HCT116 (cell line): Measurements from ENCODE around the gene MYO3B. TPM values are rescaled to one million over a fixed set of nuclear protein-coding genes. Genes with fewer than 3 reads are reported as not detected.

Experiments
- ATAC-seq: fragments of 200-7000 bp; cut with Tn5 transposase; 2 replicates; pipeline ENCODE4 v1.9.1; 2020; ENCODE audit warnings: mild to moderate bottlenecking, moderate library complexity
- BruUV-seq: library from RNA; stranded (reverse); fragments of 400-500 nt; replicated peaks from 2 replicates; lab custom pipeline; 2021; lab: Mats Ljungman, UMichigan
- CTCF ChIA-PET: fragments of 300-600 bp; sonication (Branson Sonifier 250); formaldehyde crosslinking; loops from one replicate; lab custom pipeline; 2021; ENCODE audit warnings: antibody characterized with exemption; lab: Charles Lee
- POLR2A ChIA-PET: fragments of 300-600, 350-600 bp; sonication (Branson Sonifier 250); formaldehyde crosslinking; loops from one replicate; lab custom pipeline; 2021; ENCODE audit warnings: antibody characterized with exemption; lab: Charles Lee
- RAD21 ChIA-PET, 2 experiments: fragments of 300-600 bp; sonication (Branson Sonifier 250); formaldehyde crosslinking; loops; one replicate each; lab custom pipeline; 2023; ENCODE audit warnings: low total read pairs in 2 of 2; ENCODE audit not compliant: uncharacterized antibody in 2 of 2, unreplicated experiment in 2 of 2, low non-redundant PET in 1 of 2; lab: Charles Lee
- DNase-seq: peaks from one replicate; pipeline ENCODE4 v3.0.0-alpha.2; 2010; ENCODE audit warnings: low read depth, low spot score
- H2AFZ ChIP-seq: fragments of 200-600 bp; shearing (Covaris generic), sonication (generic); 2 replicates; pipeline ENCODE4 v1.6.1; 2017; ENCODE audit warnings: low read depth, mixed run types, mixed read lengths, antibody characterized with exemption, low read length; ENCODE audit not compliant: poor library complexity, severe bottlenecking
- H3K27ac ChIP-seq: 2 replicates; pipeline ENCODE4 v1.5.1; 2012; ENCODE audit warnings: low read depth, low read length
- H3K27me3 ChIP-seq: fragments of 200-600 bp; sonication (generic); 2 replicates; pipeline ENCODE4 v1.6.1; 2016; ENCODE audit warnings: mixed run types, low read length, mixed read lengths; ENCODE audit not compliant: insufficient read depth
- H3K36me3 ChIP-seq, 2 experiments: fragments of 200-500 bp in 1 of 2; fragments of 200-600 bp in 1 of 2; sonication (Bioruptor generic) in 1 of 2; sonication (generic) in 1 of 2; 2 replicates each; pipeline versions ENCODE4 v1.5.1 to v1.6.1; 2014 to 2016; ENCODE audit warnings: low read length in 2 of 2, inconsistent platforms in 1 of 2, mixed read lengths in 1 of 2, mixed run types in 1 of 2; ENCODE audit not compliant: insufficient read depth in 2 of 2, control insufficient read depth in 1 of 2
- H3K4me1 ChIP-seq, 2 experiments: fragments of 200-600 bp in 1 of 2; sonication (generic) in 1 of 2; 2 replicates each; pipeline versions ENCODE4 v1.5.1 to v1.6.1; 2012 to 2017; ENCODE audit warnings: low read length in 2 of 2, inconsistent platforms in 1 of 2, mild to moderate bottlenecking in 1 of 2, mixed read lengths in 1 of 2, mixed run types in 1 of 2, moderate library complexity in 1 of 2; ENCODE audit not compliant: insufficient read depth in 2 of 2, control insufficient read depth in 1 of 2
- H3K4me2 ChIP-seq: fragments of 200-600 bp; sonication (generic); 2 replicates; pipeline ENCODE4 v1.6.1; 2017; ENCODE audit warnings: mixed run types, low read length, mixed read lengths
- H3K4me3 ChIP-seq, 2 experiments: fragments of 200-600 bp in 1 of 2; sonication (generic) in 1 of 2; replicated peaks in 1 of 2; 2 replicates each; pipeline ENCODE4 v1.5.1; 2011 to 2016; ENCODE audit warnings: low read length in 2 of 2, control low read depth in 1 of 2, low read depth in 1 of 2, mild to moderate bottlenecking in 1 of 2, mixed read lengths in 1 of 2, mixed run types in 1 of 2
- H3K79me2 ChIP-seq: fragments of 200-600 bp; sonication (generic); 2 replicates; pipeline ENCODE4 v1.6.1; 2017; ENCODE audit warnings: mild to moderate bottlenecking, mixed run types, low read length, moderate library complexity, mixed read lengths; ENCODE audit not compliant: insufficient read depth
- H3K9ac ChIP-seq: fragments of 200-600 bp; sonication (generic); 2 replicates; pipeline ENCODE4 v1.6.1; 2016; ENCODE audit warnings: low read length, mixed read lengths
- H3K9me2 ChIP-seq: fragments of 200-600 bp; sonication (generic), shearing (Covaris generic); 2 replicates; pipeline ENCODE4 v1.6.1; 2017; ENCODE audit warnings: mixed run types, mild to moderate bottlenecking, moderate library complexity; ENCODE audit not compliant: insufficient read depth
- H3K9me3 ChIP-seq, 2 experiments: fragments of 200-500 bp in 1 of 2; fragments of 200-600 bp in 1 of 2; sonication (Bioruptor generic) in 1 of 2; sonication (generic) in 1 of 2; 2 replicates each; pipeline ENCODE4 v1.6.1; 2014 to 2017; ENCODE audit warnings: low read length in 2 of 2, mixed read lengths in 2 of 2, inconsistent platforms in 1 of 2, low read depth in 1 of 2, mild to moderate bottlenecking in 1 of 2, mixed run types in 1 of 2, moderate library complexity in 1 of 2; ENCODE audit not compliant: control insufficient read depth in 1 of 2, insufficient read depth in 1 of 2
- H4K20me1 ChIP-seq: fragments of 200-600 bp; sonication (generic), shearing (Covaris generic); 2 replicates; pipeline ENCODE4 v1.6.1; 2017; ENCODE audit warnings: mixed run types, mild to moderate bottlenecking, moderate library complexity; ENCODE audit not compliant: insufficient read depth
- ATF3 ChIP-seq: IDR thresholded peaks from 2 replicates; pipeline ENCODE4 v1.6.1; 2012
- CBX3 ChIP-seq: IDR thresholded peaks from 2 replicates; pipeline ENCODE4 v1.6.1; 2012; ENCODE audit warnings: low read depth
- EGR1 ChIP-seq: IDR thresholded peaks from 2 replicates; pipeline ENCODE4 v1.6.1; 2012; ENCODE audit warnings: low read depth
- ELF1 ChIP-seq: IDR thresholded peaks from 2 replicates; pipeline ENCODE4 v1.6.1; 2012; ENCODE audit warnings: low read depth, borderline replicate concordance
- FOSL1 ChIP-seq: IDR thresholded peaks from 2 replicates; pipeline ENCODE4 v1.6.1; 2012; ENCODE audit warnings: low read depth
- POLR2A ChIP-seq: IDR thresholded peaks from 2 replicates; pipeline ENCODE4 v1.7.0; 2011; ENCODE audit warnings: borderline replicate concordance; ENCODE audit not compliant: insufficient read depth, insufficient read length; ENCODE audit errors: extremely low read depth
- POLR2AphosphoS5 ChIP-seq: IDR thresholded peaks from 2 replicates; pipeline ENCODE4 v1.6.1; 2011; ENCODE audit warnings: mild to moderate bottlenecking, low read depth, low read length, moderate library complexity
- RAD21 ChIP-seq: IDR thresholded peaks from 2 replicates; pipeline ENCODE4 v1.6.1; 2012; ENCODE audit warnings: low read depth, mild to moderate bottlenecking
- SIN3A ChIP-seq: IDR thresholded peaks from 2 replicates; pipeline ENCODE4 v1.6.1; 2012; ENCODE audit warnings: low read depth
- TCF7L2 ChIP-seq: IDR thresholded peaks from 2 replicates; pipeline ENCODE4 v1.7.0; 2011; ENCODE audit warnings: borderline replicate concordance, inconsistent platforms; ENCODE audit not compliant: insufficient read depth, insufficient read length; ENCODE audit errors: extremely low read depth
- YY1 ChIP-seq: IDR thresholded peaks from 2 replicates; pipeline ENCODE4 v1.6.1; 2011; ENCODE audit warnings: low read length, low read depth, moderate library complexity, mild to moderate bottlenecking; ENCODE audit not compliant: insufficient replicate concordance; ENCODE audit errors: extremely low read depth
- ZFX ChIP-seq: fragments of 450-650 bp; IDR thresholded peaks from 2 replicates; pipeline ENCODE4 v1.6.1; 2017
- ZNF274 ChIP-seq: fragments of 200-500 bp; sonication (Bioruptor generic); IDR thresholded peaks from 2 replicates; pipeline ENCODE4 v1.6.1; 2014; ENCODE audit warnings: mild to moderate bottlenecking, low read depth, low read length, inconsistent platforms
- intact Hi-C: fragments of 100-400 bp; cut with micrococcal nuclease; formaldehyde crosslinking; loops from 2 replicates; pipeline ENCODE4 v1.10.0; 2022
- total RNA-seq: library from RNA; stranded (reverse); gene quantifications from one replicate; pipeline ENCODE4 v1.2.1, GENCODE V29; 2021; ENCODE audit not compliant: unreplicated experiment
- TF ChIP-seq, protein P1 (sequence below): IDR thresholded peaks from 2 replicates; pipeline ENCODE4 v1.6.1; 2012; ENCODE audit warnings: low read depth
- TF ChIP-seq, protein P2 (sequence below): IDR thresholded peaks from 2 replicates; pipeline ENCODE4 v1.6.1; 2012

MYO3B gene
- total RNA-seq, 1 experiment from 2014 or later = not detected

- intact Hi-C loops = no loop called here
- BruUV-seq = no TSS peak
- H2AFZ ChIP-seq = no peak overlapping the region
- H3K9ac ChIP-seq = no peak overlapping the region
- no peaks in the 10 kb centered on the region for H3K4me1 ChIP-seq
- H3K36me3 ChIP-seq = no peaks in the 10 kb centered on the region
- H3K9me2 ChIP-seq = no peaks in the 10 kb centered on the region
- no peak overlapping the region for H3K27ac ChIP-seq
- H3K4me2 ChIP-seq = no peak overlapping the region
- H3K79me2 ChIP-seq = no peaks in the 10 kb centered on the region
- ChIA-PET POLR2A (no interaction called here), CTCF (no interaction called here), RAD21 (no interaction called here)
- no peak overlapping the region for H3K4me3 ChIP-seq
- no peak for ATAC-seq
- no peaks in the 10 kb centered on the region for H3K27me3 ChIP-seq
- DNase-seq = no peak
- no peaks in the 10 kb centered on the region for H3K9me3 ChIP-seq
- TF ChIP-seq RAD21 = no peak
- TF ChIP-seq ZFX = no peak
- TF ChIP-seq ZNF274 = no peak
- TF ChIP-seq ELF1 = no peak
- no peak for TF ChIP-seq POLR2AphosphoS5
- no peak for TF ChIP-seq TCF7L2
- TF ChIP-seq, protein P1, sequence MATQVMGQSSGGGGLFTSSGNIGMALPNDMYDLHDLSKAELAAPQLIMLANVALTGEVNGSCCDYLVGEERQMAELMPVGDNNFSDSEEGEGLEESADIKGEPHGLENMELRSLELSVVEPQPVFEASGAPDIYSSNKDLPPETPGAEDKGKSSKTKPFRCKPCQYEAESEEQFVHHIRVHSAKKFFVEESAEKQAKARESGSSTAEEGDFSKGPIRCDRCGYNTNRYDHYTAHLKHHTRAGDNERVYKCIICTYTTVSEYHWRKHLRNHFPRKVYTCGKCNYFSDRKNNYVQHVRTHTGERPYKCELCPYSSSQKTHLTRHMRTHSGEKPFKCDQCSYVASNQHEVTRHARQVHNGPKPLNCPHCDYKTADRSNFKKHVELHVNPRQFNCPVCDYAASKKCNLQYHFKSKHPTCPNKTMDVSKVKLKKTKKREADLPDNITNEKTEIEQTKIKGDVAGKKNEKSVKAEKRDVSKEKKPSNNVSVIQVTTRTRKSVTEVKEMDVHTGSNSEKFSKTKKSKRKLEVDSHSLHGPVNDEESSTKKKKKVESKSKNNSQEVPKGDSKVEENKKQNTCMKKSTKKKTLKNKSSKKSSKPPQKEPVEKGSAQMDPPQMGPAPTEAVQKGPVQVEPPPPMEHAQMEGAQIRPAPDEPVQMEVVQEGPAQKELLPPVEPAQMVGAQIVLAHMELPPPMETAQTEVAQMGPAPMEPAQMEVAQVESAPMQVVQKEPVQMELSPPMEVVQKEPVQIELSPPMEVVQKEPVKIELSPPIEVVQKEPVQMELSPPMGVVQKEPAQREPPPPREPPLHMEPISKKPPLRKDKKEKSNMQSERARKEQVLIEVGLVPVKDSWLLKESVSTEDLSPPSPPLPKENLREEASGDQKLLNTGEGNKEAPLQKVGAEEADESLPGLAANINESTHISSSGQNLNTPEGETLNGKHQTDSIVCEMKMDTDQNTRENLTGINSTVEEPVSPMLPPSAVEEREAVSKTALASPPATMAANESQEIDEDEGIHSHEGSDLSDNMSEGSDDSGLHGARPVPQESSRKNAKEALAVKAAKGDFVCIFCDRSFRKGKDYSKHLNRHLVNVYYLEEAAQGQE = no peak
- no peak for TF ChIP-seq POLR2A
- TF ChIP-seq ATF3 = no peak
- no peak for TF ChIP-seq EGR1
- no peak for TF ChIP-seq FOSL1
- no peak for TF ChIP-seq CBX3
- TF ChIP-seq, protein P2, sequence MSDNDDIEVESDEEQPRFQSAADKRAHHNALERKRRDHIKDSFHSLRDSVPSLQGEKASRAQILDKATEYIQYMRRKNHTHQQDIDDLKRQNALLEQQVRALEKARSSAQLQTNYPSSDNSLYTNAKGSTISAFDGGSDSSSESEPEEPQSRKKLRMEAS = no peak
- TF ChIP-seq YY1 = no peak
- no peak for TF ChIP-seq SIN3A
- H4K20me1 ChIP-seq = no peaks in the 10 kb centered on the region
These were observed 353.9 kb downstream of the MYO3B start for GRCh38 chr2:170531876-170532275.
